ENCODE data around the gene OLFM2. TPM values are rescaled to one million over a fixed set of nuclear protein-coding genes. Genes with fewer than 3 reads are reported as not detected.

The OLFM2 gene
- total RNA-seq, 4 donors from 2014 or later, result 4.6 to 114 (median 24.8) TPM; not detected in 1

DNA sequence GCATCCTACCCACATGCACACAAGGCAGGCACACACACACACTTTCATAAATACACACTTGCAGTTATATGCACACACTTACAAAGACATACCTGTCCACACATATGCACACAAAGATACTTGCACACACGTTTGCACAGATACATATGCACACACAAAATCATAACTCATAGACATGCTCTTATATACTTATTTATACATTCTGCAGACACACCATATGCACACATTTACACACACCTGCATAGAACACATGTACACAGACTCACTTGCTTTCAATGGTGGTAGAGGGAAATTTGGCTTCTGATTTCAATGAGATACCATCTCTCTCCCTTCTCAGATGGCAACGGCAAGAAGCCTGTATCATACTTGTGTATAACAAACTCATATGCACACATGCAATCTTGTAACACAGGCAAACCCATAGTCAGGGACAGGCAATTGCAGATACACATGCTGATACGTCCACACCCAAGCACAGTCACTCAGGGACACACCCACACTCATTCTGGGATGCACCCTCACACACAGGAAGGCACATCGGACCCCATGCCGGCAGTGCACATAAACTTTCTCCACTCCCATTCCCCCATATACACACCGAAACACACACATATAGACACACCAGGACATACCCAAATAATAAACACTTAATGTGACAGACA lies 24.7 kb downstream of the OLFM2 start:
- no peak for DNase-seq
- Histone ChIP-seq H3K4me1 (no peaks in the 10 kb centered on the region), H3K27ac (no peak overlapping the region), H3K9me3 (no peaks in the 10 kb centered on the region), H3K4me3 (no peak overlapping the region), H3K36me3 (no peaks in the 10 kb centered on the region), H3K27me3 (peaks cover 0 to 6% of the 10 kb centered on the region in 2 donors)
- intact Hi-C loops (cut with DNase I; ENCODE audit: low total_unique reads), result no loop called here
- TF ChIP-seq, protein P1, sequence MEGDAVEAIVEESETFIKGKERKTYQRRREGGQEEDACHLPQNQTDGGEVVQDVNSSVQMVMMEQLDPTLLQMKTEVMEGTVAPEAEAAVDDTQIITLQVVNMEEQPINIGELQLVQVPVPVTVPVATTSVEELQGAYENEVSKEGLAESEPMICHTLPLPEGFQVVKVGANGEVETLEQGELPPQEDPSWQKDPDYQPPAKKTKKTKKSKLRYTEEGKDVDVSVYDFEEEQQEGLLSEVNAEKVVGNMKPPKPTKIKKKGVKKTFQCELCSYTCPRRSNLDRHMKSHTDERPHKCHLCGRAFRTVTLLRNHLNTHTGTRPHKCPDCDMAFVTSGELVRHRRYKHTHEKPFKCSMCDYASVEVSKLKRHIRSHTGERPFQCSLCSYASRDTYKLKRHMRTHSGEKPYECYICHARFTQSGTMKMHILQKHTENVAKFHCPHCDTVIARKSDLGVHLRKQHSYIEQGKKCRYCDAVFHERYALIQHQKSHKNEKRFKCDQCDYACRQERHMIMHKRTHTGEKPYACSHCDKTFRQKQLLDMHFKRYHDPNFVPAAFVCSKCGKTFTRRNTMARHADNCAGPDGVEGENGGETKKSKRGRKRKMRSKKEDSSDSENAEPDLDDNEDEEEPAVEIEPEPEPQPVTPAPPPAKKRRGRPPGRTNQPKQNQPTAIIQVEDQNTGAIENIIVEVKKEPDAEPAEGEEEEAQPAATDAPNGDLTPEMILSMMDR (IDR thresholded peaks at IDR 0.05), result no peak
- TF ChIP-seq POLR2A (IDR thresholded peaks at IDR 0.05), result no peak

DNA sequence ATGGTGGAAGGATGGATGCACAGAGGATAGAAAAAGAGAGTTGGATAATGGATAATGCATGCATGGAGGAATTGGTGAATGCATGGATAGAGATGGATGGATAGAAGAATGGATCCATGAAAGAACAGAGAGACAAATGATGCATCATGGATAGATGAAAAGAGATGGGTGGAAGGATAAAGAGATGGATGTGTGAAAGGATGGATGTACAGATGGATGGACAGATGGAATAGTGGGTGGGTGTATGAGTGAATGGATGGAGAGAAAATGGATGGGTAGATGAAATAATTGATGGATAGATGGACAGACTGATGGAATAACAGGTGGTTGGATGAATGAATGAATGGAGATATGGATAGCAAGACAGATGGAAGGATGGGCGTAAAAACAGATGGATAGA lies 25.7 kb downstream of the OLFM2 start:
- Histone ChIP-seq H3K27me3 (peaks cover 0 to 6% of the 10 kb centered on the region in 2 donors), H3K36me3 (no peaks in the 10 kb centered on the region), H3K27ac (no peak overlapping the region), H3K9me3 (no peaks in the 10 kb centered on the region), H3K4me3 (no peak overlapping the region), H3K4me1 (no peaks in the 10 kb centered on the region)
- no peak for TF ChIP-seq POLR2A (IDR thresholded peaks at IDR 0.05)
- TF ChIP-seq, protein P1 (IDR thresholded peaks at IDR 0.05), result no peak
- no peak for DNase-seq
- intact Hi-C loops (cut with DNase I; ENCODE audit: low total_unique reads), result no loop called here

DNA sequence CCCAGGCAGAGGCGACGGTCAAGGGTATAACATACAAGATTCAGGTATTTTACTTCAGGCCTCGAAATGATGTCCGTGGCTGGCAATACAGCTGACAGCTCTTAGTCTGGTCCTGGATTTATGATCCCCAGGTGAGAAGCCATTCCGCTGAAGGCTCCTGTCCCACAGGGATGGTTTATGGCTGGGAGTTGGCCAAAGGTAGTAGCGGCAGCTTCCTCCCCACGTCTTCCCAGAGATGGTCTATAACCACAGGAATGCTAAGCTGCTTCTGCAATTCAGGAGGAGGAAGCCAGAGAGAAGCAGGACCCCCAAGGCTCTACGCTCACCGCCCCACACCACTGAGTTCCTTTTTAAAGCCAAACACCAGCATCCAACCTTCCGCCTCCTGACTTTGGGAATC lies 27.1 kb downstream of the OLFM2 start:
- no peaks in the 10 kb centered on the region for H3K36me3 ChIP-seq
- no peak overlapping the region for H3K4me3 ChIP-seq
- no peak for DNase-seq
- no peak overlapping the region for H3K27ac ChIP-seq
- no peaks in the 10 kb centered on the region for H3K9me3 ChIP-seq
- H3K27me3 ChIP-seq, result peaks cover 0 to 4% of the 10 kb centered on the region in 2 donors
- intact Hi-C loops (cut with DNase I; ENCODE audit: low total_unique reads), result no loop called here
- no peak for TF ChIP-seq POLR2A (IDR thresholded peaks at IDR 0.05)
- no peaks in the 10 kb centered on the region for H3K4me1 ChIP-seq

DNA sequence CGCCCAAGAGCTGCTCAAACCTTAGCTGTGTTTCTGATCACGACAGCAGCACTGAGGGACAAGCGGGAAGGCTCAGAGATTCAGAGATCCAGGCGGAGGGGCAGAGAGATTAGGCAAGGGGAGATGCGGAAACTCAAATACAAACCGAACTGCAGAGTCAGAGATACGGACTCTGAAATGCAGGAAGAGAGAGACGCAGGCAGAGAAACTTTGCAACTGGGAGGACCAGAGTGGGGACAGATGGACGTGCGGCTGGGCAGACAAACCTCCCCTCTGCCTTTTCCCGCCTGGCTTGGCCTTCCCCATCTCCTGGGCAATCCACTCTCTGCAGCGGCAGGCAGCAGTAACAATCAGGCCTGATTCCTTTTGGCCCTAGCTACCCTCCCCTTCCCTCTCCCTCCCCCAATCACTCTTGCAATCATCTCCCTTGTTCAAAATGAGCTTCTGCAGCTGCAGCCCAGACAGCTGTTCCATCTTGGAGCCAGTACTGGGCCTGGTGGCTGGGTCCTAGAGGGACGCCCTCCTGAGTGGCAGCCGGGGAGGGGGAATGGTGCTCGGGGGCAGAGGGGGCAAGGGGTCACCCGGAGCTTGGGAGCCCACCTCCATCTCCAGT lies 29.7 kb downstream of the OLFM2 start:
- Histone ChIP-seq H3K4me1 (no peaks in the 10 kb centered on the region), H3K36me3 (no peaks in the 10 kb centered on the region), H3K27me3 (no peaks in the 10 kb centered on the region), H3K9me3 (no peaks in the 10 kb centered on the region), H3K27ac (no peak overlapping the region), H3K4me3 (no peak overlapping the region)
- no peak for DNase-seq
- no peak for TF ChIP-seq POLR2A (IDR thresholded peaks at IDR 0.05)
- TF ChIP-seq, protein P1 (IDR thresholded peaks at IDR 0.05), result no peak
- intact Hi-C loops (cut with DNase I; ENCODE audit: low total_unique reads), result no loop called here

DNA sequence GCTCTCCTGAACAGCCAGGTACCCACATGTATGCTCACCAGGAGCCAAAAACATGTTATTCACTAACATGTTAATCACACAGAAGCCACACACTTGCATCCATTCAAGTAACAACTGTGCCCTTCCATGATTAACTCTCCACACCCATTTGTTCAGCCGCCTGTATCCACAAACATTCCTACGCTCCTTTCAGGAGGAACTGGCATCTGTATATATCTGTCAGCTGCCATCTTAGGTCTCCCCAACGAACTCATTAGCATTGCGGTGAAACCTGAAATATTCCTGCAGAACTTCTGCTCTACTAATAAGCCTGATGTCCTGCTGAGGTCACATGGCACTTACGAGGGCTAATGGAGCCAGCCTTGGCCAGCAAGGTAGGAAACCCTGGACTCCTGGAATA lies 33.0 kb downstream of the OLFM2 start:
- Histone ChIP-seq H3K9me3 (no peaks in the 10 kb centered on the region), H3K27me3 (no peaks in the 10 kb centered on the region), H3K4me3 (no peak overlapping the region), H3K4me1 (no peaks in the 10 kb centered on the region), H3K27ac (no peak overlapping the region), H3K36me3 (no peaks in the 10 kb centered on the region)
- no peak for DNase-seq
- TF ChIP-seq POLR2A (IDR thresholded peaks at IDR 0.05), result no peak
- TF ChIP-seq, protein P1 (IDR thresholded peaks at IDR 0.05), result no peak
- intact Hi-C loops (cut with DNase I; ENCODE audit: low total_unique reads), result no loop called here
